H1 (cell line): ENCODE data around the gene ABCA1.

Experiments used
- CBX5 ChIP-seq: fragments of 300-800, 300-1000 bp; sonication (generic); IDR thresholded peaks from 2 replicates; pipeline ENCODE4 v1.7.1; 2016; ENCODE audit warnings: antibody characterized with exemption, low read length, low read depth
- CHD1 ChIP-seq: IDR thresholded peaks from 2 replicates; pipeline ENCODE4 v1.6.1; 2012; ENCODE audit warnings: low read depth, low read length, improper control_type of control experiment
- EGR1 ChIP-seq: IDR thresholded peaks from 2 replicates; pipeline ENCODE4 v1.6.1; 2011; ENCODE audit warnings: low read depth, low read length, borderline replicate concordance
- EZH2 ChIP-seq: fragments of 200-600 bp; sonication (generic); IDR thresholded peaks from 2 replicates; pipeline ENCODE4 v1.7.1; 2012; ENCODE audit warnings: low read depth, mild to moderate bottlenecking, moderate library complexity, low read length, inconsistent platforms; ENCODE audit not compliant: severe bottlenecking
- JUN ChIP-seq: IDR thresholded peaks from 2 replicates; pipeline ENCODE4 v1.6.1; 2011; ENCODE audit warnings: low read depth, mild to moderate bottlenecking, improper control_type of control experiment, low read length
- MAFK ChIP-seq: IDR thresholded peaks from 2 replicates; pipeline ENCODE4 v1.6.1; 2012; ENCODE audit warnings: low read depth, mild to moderate bottlenecking, improper control_type of control experiment, low read length
- NRF1 ChIP-seq: IDR thresholded peaks from 2 replicates; pipeline ENCODE4 v1.6.1; 2011; ENCODE audit warnings: mild to moderate bottlenecking, low read depth, low read length, improper control_type of control experiment
- POLR2A ChIP-seq, 2 experiments: IDR thresholded peaks; 1 replicate in 1 of 2; 2 replicates in 1 of 2; pipeline ENCODE4 v1.6.1; 2011; ENCODE audit warnings: low read depth in 2 of 2, low read length in 2 of 2, mild to moderate bottlenecking in 2 of 2; ENCODE audit errors: control extremely low read depth in 1 of 2
- RAD21 ChIP-seq, 2 experiments: IDR thresholded peaks in 1 of 2; conservative IDR thresholded peaks in 1 of 2; 2 replicates each; pipeline ENCODE4 v1.6.1; 2011; ENCODE audit warnings: low read depth in 2 of 2, low read length in 2 of 2, improper control_type of control experiment in 1 of 2, inconsistent platforms in 1 of 2, mild to moderate bottlenecking in 1 of 2, moderate library complexity in 1 of 2
- SIN3A ChIP-seq, 2 experiments: IDR thresholded peaks in 1 of 2; conservative IDR thresholded peaks in 1 of 2; 2 replicates each; pipeline ENCODE4 v1.6.1; 2011 to 2012; ENCODE audit warnings: low read length in 2 of 2, improper control_type of control experiment in 1 of 2, low read depth in 1 of 2, mild to moderate bottlenecking in 1 of 2
- TBP ChIP-seq: IDR thresholded peaks from 2 replicates; pipeline ENCODE4 v1.6.1; 2011; ENCODE audit warnings: low read depth, low read length, improper control_type of control experiment
- TF ChIP-seq, protein P1 (sequence below): IDR thresholded peaks from 2 replicates; pipeline ENCODE4 v1.6.1; 2012; ENCODE audit warnings: low read length, inconsistent platforms
- TF ChIP-seq, protein P2 (sequence below), 3 experiments: IDR thresholded peaks; 1 replicate in 2 of 3; 2 replicates in 1 of 3; pipeline versions ENCODE4 v1.5.1 to v1.6.1; 2011; ENCODE audit warnings: low read length in 3 of 3, mild to moderate bottlenecking in 3 of 3, inconsistent platforms in 2 of 3, low read depth in 1 of 3, moderate library complexity in 1 of 3; ENCODE audit not compliant: insufficient read depth in 1 of 3; ENCODE audit errors: control extremely low read depth in 1 of 3

DNA sequence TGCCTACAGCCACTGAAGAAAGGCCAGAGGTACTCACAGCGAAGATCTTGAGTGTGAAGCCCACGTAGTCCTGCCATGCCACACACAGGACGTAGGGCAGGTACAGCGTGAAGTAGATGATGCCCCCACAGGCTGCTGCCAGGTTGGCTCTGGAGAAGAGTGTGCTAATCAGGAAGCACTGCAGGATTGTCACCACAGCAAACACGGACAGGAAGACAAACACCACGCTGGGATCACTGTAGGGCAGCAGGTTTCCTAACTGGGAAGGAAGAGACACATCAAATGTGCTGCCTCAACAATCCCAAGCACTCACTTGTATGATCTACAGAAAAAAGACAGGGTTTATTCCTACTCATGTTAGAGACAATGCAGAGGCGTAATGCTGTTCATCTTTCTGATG, 101.0 kb downstream of the ABCA1 start:
- no peak for TF ChIP-seq TBP
- TF ChIP-seq RAD21 (IDR thresholded peaks at IDR 0.05 in 1 of 2, conservative IDR thresholded peaks at IDR 0.05 in 1 of 2; ENCODE audit: low read depth in 2 of 2, low read length in 2 of 2), result no peak
- TF ChIP-seq, protein P1, sequence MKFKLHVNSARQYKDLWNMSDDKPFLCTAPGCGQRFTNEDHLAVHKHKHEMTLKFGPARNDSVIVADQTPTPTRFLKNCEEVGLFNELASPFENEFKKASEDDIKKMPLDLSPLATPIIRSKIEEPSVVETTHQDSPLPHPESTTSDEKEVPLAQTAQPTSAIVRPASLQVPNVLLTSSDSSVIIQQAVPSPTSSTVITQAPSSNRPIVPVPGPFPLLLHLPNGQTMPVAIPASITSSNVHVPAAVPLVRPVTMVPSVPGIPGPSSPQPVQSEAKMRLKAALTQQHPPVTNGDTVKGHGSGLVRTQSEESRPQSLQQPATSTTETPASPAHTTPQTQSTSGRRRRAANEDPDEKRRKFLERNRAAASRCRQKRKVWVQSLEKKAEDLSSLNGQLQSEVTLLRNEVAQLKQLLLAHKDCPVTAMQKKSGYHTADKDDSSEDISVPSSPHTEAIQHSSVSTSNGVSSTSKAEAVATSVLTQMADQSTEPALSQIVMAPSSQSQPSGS, result no peak
- TF ChIP-seq NRF1, result no peak
- no peak for TF ChIP-seq EZH2
- TF ChIP-seq POLR2A (IDR thresholded peaks at IDR 0.05; ENCODE audit: control extremely low read depth in 1 of 2, low read depth in 2 of 2, low read length in 2 of 2), result no peak
- TF ChIP-seq, protein P2, sequence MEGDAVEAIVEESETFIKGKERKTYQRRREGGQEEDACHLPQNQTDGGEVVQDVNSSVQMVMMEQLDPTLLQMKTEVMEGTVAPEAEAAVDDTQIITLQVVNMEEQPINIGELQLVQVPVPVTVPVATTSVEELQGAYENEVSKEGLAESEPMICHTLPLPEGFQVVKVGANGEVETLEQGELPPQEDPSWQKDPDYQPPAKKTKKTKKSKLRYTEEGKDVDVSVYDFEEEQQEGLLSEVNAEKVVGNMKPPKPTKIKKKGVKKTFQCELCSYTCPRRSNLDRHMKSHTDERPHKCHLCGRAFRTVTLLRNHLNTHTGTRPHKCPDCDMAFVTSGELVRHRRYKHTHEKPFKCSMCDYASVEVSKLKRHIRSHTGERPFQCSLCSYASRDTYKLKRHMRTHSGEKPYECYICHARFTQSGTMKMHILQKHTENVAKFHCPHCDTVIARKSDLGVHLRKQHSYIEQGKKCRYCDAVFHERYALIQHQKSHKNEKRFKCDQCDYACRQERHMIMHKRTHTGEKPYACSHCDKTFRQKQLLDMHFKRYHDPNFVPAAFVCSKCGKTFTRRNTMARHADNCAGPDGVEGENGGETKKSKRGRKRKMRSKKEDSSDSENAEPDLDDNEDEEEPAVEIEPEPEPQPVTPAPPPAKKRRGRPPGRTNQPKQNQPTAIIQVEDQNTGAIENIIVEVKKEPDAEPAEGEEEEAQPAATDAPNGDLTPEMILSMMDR (IDR thresholded peaks at IDR 0.05; ENCODE audit: control extremely low read depth in 1 of 3, insufficient read depth in 1 of 3, low read depth in 1 of 3, low read length in 3 of 3), result no peak
- TF ChIP-seq SIN3A (conservative IDR thresholded peaks at IDR 0.05 in 1 of 2, IDR thresholded peaks at IDR 0.05 in 1 of 2; ENCODE audit: low read depth in 1 of 2, low read length in 2 of 2), result no peak
- no peak for TF ChIP-seq JUN
- TF ChIP-seq MAFK, result no peak
- no peak for TF ChIP-seq EGR1
- no peak for TF ChIP-seq CBX5
- no peak for TF ChIP-seq CHD1
